HG03558 (cell line): ENCODE results near the gene SYT2.

Source experiments
- ATAC-seq: cut with Tn5 transposase; IDR thresholded peaks from one replicate; pipeline ENCODE4 v1.9.1; 2021; ENCODE audit warnings: moderate number of reproducible peaks; ENCODE audit not compliant: unreplicated experiment; ENCODE audit errors: extremely low read depth

SYT2 gene

DNA sequence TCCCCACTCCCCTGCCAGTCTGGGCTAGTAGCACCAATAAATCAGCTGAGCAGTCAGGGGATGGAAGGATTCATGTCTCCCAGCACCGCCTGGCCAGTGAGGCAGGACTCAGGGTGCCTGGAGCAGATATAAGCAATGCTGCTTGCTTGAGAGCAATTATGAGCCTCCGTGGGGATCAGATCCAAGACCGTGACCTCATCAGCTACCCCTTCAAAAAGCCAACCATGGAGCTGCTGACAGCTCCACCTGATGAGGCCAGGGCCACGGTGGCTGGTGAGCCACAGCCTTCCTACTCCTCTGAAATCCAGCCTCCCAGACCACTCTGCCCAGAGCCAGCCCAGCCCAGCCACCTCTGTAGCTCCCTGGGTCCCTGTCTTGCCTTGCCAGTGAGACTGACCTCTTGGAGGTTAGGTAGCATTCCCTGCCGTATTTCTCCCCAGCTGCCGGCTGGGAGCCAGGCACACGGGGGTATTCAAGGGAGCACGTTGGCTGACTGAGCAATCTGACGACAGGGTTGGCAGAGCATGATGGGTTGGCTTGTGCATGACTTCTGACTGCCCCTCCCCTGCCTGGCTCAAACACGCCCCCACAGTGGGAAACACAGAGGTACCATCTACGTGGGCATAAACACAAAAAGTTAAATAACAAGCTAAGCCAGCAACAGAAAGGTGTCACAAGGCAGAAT is 28.4 kb downstream of the SYT2 start:
- ATAC-seq: no peak

DNA sequence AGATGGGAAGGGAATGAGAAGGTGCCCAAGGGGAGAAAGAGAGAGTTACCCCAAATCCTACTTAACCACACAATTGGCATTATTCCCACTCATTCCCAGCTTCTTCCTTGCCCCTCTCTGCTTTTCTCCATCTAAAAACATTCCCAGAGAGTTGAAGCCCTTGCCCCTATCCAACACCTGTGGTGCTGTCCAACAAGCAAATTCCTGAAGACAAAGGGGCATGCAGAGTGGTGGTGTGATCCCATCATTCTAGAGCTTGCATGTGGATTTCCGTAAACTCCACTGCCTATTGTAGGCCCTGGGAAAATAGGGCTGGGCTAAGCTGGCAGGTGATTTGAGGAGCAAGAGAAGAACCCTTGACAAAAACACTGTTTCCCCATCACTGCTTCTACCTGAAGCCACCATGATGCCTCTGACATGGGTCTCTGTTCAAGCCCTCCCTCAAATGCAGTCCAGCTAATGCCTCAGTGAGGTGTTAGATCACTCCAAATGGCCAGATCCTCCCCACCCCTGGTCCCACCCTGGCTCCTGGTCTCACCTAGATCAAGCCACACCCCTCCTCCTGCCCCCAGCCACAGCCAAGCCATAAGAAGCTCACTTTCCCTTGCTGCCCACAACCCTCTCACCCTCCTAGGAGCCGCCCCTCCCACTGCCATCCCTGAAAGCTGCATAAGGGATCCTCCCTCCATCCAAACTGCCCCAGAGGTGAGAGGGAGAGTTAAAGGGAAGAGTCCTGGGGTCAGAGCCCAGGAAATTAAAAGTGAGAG is 29.5 kb downstream of the SYT2 start:
- no peak for ATAC-seq

GRCh38 chr1:202679406-202680177 is 30.7 kb downstream of the SYT2 start:
- ATAC-seq: no peak

DNA sequence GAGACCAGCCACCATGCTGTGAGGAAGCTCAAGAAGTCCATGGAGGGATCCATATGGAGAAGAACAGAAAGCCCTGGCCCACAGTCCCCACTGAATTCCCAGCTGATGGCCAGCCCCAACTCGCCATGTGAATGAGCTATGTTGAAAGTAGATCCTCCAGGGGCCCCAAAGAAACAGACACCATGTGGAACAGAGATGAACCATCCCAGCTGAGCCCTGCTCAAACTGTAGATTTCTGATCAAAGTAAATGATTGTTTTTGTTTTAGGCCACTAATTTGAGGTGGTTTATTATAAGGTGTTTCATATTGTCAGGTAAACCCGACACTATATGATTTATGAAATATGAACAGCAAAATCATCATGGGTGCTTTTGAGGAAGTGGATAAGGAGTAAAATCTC is 32.8 kb downstream of the SYT2 start:
- ATAC-seq: no peak

DNA sequence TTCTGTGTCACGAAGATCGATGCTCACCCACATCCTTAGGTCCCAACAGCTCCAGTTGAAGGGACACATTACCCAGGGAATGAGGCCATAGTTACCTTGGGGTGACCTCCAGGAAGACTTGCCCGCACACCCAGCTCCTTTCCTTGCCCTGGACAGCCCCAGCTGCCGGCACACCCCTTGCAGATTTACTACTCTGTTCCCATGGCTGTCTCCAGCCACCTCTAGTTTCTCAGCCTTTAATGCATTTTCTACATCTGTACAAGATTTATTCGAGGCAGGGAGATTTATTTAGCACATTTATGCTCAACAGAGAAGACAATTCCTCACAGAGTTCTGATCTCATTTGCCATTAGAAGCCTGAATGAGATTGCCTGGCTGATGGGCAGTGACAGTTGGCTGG is 36.7 kb downstream of the SYT2 start:
- ATAC-seq: no peak

GRCh38 chr1:202671399-202671798 is 38.9 kb downstream of the SYT2 start:
- ATAC-seq: no peak

GRCh38 chr1:202665417-202665816 is 44.8 kb downstream of the SYT2 start:
- no peak for ATAC-seq

DNA sequence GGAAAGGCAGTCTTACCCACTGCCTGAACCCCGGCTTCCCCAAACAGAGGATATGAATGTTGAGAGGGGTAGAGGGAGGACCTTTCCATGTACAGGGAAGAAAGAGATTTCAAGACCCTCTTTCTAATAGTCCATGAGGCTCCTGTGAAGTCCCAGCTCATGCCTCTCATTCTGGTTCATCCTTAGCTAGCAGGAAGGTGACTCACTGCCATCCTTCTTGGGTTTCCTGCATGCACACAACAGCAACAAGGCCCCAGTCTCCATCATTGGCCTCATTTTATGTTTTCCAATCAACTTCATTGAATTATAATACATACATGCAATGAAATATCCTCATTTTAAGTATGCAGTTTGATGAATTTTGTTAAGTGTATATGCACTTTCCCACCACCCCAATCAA is 46.2 kb downstream of the SYT2 start:
- ATAC-seq: no peak

DNA sequence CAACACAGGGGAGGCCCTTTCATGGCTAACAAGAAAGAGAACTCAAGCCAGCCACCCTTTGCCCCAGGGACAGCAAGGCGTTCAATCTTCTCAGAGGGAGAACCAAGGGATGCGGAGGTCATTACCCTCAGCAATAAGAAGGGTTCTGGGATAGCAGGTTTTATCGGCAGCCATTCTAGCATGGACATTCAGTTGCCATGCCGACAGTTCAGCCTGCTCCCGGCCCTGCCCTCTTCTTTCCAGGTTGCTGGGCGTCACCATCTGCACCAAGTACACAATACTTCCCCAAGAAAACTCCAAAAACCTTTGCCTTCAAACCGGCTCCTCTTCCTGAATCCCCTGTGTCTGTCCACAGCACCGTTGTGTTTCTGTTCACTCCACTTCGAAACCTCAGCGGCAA is 47.1 kb downstream of the SYT2 start:
- no peak for ATAC-seq

- ATAC-seq: no peak
Observed at GRCh38 chr1:202662081-202662480, 48.2 kb downstream of the SYT2 start.

DNA sequence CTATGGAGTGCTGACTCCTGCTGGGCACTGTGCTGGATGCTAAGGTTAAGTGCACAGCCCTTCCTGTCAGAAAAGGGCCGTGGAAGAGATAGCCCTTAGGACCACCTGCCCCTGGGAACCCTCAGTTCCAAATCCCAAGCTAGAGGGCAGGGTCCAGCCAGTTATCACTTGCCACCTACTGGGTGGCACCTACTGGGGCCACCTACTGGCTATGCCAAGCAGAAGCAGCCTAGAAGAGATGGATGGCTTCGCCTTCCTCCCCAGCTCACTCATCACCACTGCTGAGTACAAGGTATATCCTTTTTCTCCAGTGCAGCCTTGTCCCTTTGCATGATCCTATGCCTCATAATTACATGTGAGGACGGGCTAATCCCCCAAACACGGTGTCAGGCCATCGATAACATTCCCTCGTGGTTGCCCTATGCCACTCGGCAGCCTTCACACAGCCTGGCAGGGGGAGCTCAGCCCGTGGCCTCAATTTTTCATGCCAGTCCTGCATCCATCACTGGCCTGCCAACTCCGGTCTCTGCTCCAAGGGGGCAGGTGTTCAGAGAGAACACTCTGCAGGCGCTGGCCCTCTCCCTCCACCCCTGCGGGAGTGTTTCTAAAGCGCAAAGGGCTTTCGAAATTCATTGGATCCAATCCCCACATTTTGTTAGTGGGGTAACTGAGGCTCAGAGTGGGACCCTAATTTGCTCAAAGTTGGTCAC is 49.0 kb downstream of the SYT2 start:
- no peak for ATAC-seq

DNA sequence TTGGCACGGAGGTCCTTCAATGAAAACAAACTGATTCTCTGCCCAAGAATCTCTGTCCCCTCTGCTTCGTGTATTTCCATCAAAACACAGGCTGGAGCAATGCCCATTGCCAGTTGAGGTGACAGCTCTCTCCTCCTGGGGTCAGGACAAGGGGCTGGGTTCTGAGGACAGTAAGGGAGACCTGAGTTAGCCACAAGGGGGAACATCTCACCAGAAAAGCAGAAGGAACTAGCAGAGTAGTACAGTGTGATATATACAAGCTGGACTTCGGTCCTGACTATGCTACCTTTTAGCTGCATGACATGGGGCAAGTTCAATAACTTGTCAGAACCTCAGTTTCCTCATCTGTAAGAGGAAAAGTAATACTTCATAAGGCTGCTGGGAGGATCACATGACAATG is 50.3 kb downstream of the SYT2 start:
- no peak for ATAC-seq

DNA sequence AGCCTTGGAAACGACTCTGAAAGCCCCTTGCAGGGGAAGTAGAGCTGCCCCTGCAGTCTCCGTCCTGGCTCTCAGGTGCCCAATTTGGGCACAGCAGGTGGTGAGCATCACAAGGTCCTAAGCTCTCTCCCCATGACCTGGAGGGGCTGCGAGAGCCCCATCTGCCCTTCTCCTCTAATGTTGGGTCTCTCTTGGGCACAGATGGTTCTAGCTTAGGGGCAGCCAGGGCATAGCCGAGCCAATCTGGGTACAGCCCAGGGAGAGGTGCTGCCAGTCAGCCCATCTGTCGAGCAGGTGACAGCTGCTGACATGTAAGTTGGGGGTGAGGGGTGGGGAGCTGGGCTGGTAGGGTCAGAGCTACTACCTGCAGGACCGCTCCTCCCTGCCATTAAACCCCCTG is 50.7 kb downstream of the SYT2 start:
- ATAC-seq: no peak

- ATAC-seq: no peak
Observed at GRCh38 chr1:202658769-202659168, 51.5 kb downstream of the SYT2 start.

DNA sequence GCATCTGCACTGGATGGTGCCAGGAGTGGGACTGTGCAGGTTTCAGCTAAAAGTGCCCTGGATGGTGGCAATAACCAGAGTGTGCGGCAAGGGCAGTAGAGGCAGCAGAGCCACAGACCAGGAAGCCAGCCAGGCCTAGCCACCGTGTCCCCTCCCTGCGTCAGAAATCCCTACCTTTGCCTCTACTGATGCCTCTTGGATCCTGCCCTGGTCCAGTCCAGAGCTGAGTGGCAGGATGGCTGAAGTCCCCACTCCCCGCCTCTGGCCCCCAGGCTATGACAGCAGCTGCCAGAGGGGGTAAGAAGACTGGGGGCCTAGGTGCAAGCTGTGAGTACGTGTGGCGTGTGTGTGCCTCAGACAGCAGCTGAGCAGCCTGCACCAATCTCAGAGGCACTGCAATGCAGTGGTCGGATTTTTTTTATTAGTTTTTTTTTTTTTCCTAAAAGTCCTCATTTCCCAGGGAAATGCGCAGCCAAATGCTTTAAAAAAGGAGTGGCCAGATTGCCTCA is 51.9 kb downstream of the SYT2 start:
- ATAC-seq: no peak

GRCh38 chr1:202656951-202657646 is 53.2 kb downstream of the SYT2 start:
- no peak for ATAC-seq

DNA sequence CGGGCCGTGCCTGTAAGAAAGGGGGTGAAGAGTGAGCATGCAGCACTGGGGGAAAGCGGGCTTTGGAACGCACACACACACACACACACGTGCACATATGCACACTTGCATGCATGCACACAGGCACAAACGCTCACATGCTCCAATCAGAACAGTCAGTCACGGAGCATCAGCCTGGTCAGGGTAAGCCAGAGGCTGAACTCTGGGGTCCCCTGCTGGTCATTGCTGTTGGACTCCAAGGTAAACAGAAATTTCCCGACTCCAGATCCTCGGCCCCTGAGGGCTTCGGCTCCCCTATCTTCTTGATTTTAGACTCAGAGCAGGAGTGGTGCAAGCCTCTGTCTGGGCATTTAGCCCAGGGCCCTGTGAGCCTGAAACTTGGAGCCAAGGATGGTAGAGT is 54.2 kb downstream of the SYT2 start:
- ATAC-seq: no peak

DNA sequence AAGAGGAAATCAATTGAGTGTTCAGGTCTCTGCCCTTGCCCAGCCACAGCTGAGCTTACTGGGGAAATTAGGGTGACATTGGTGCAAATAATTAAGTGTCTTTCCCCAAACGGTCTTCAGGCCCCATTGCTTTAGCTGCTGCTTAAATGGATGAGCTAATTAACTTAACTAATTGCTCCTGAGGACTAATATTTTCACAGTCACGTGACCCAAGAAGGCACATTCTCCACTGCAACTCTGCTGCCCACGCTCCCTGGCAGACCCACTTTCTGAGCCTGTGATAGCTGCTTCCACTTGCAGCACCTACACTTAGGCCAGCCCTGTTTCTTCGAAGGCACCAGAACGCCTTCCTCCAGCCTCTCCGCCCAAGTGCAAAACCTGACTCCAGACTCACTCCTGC is 56.2 kb downstream of the SYT2 start:
- no peak for ATAC-seq

DNA sequence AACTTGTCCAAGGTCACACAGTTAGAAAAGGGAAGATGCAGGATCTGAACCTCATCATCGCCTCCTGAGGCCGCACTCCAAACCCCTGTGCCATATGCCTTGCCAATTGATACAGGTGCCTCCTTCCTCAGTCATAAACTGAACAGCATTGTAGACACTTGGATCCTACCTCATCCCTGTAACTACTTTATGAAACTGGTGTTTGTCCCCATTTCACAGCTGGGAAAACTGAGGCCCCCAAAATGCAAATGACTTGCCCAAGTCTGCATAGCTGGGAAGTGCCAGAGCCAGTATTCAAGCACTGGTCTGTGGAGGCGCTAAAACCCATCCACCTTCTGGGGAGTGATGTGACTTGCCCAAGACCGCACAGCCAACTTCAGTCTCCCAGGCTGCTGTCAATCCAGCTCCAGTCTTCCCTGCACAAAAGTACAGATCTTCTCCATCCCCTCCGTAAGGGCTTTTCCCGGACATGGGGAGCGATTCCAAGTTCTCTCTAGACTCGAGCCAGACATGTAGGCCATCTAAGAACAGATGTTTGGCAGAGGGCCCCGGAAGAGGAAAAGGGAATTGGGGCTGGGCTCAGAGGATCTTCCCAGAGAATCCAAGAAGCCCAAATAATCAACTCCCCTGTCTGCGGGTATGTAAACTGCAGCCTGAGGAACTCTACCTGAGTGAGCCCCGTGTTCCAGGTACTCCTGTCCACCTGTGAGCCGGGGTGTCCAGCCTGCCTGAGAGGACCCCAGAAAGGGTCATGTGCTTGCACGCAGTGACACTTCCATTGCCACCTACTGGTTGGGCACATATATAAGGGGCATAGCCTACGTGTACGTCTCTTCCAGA is 60.5 kb downstream of the SYT2 start:
- ATAC-seq: no peak
